H1 (cell line): Measurements from ENCODE around the gene PDE8A. TPM values are rescaled to one million over a fixed set of nuclear protein-coding genes. Genes with fewer than 3 reads are reported as not detected.

Experiments
- CTCF ChIA-PET: fragments of 300-600 bp; sonication (Branson Sonifier 250); formaldehyde crosslinking; loops from one replicate; lab custom pipeline; 2021; ENCODE audit not compliant: partially characterized antibody; lab: Charles Lee
- POLR2A ChIA-PET: fragments of 300-600 bp; sonication (Branson Sonifier 250); formaldehyde crosslinking; loops from one replicate; lab custom pipeline; 2021; ENCODE audit warnings: inconsistent platforms; ENCODE audit not compliant: partially characterized antibody; lab: Charles Lee
- DNase-seq, 2 experiments: peaks; one replicate each; pipeline versions ENCODE4 v3.0.0 to v3.0.0-alpha.2; 2010 to 2022; ENCODE audit warnings: low spot score in 2 of 2, low read depth in 1 of 2, mixed read lengths in 1 of 2
- FAIRE-seq: peaks from 2 replicates; lab custom pipeline; 2011; peaks lifted over from hg19 to GRCh38; lab: Jason Lieb, UNC
- H2AFZ ChIP-seq: 2 replicates; pipeline ENCODE4 v1.8.1; 2012; ENCODE audit warnings: low read length, inconsistent platforms
- H2AK5ac ChIP-seq: 2 replicates; pipeline ENCODE4 v1.6.1; 2013; ENCODE audit warnings: low read depth, low read length
- H2BK120ac ChIP-seq: replicated peaks from 2 replicates; pipeline ENCODE3; 2013; ENCODE audit warnings: low read depth, low read length, inconsistent platforms
- H2BK12ac ChIP-seq: 2 replicates; pipeline ENCODE4 v1.6.1; 2013; ENCODE audit warnings: low read depth, low read length
- H2BK15ac ChIP-seq: 2 replicates; pipeline ENCODE4 v1.6.1; 2013; ENCODE audit warnings: low read length
- H2BK20ac ChIP-seq: 2 replicates; pipeline ENCODE4 v1.6.1; 2013; ENCODE audit warnings: low read length
- H2BK5ac ChIP-seq: 2 replicates; pipeline ENCODE4 v1.6.1; 2013; ENCODE audit warnings: low read depth, low read length
- H3K14ac ChIP-seq: 2 replicates; pipeline ENCODE4 v1.6.1; 2013; ENCODE audit warnings: inconsistent platforms; ENCODE audit not compliant: insufficient read length
- H3K18ac ChIP-seq: 2 replicates; pipeline ENCODE4 v1.6.1; 2013; ENCODE audit warnings: low read length; ENCODE audit errors: extremely low read depth
- H3K23ac ChIP-seq: 2 replicates; pipeline ENCODE4 v1.6.1; 2013; ENCODE audit warnings: inconsistent platforms; ENCODE audit not compliant: insufficient read length
- H3K23me2 ChIP-seq: 2 replicates; pipeline ENCODE4 v1.6.1; 2013; ENCODE audit warnings: low read depth, low read length
- H3K27ac ChIP-seq: 2 replicates; pipeline ENCODE4 v1.6.1; 2011; ENCODE audit warnings: low read depth, low read length, inconsistent platforms
- H3K27me3 ChIP-seq, 4 experiments: replicated peaks in 1 of 4; 1 replicate in 1 of 4; 2 replicates in 3 of 4; pipeline versions ENCODE4 v1.6.1 to v1.8.1; 2011 to 2013; ENCODE audit warnings: low read length in 3 of 4, mild to moderate bottlenecking in 3 of 4, inconsistent platforms in 2 of 4, mixed read lengths in 2 of 4, moderate library complexity in 1 of 4; ENCODE audit not compliant: control insufficient read depth in 3 of 4, insufficient read depth in 3 of 4; ENCODE audit errors: extremely low read depth in 1 of 4
- H3K36me3 ChIP-seq, 4 experiments: 2 replicates each; pipeline versions ENCODE4 v1.6.1 to v1.8.1; 2011 to 2013; ENCODE audit warnings: mild to moderate bottlenecking in 4 of 4, low read length in 3 of 4, moderate library complexity in 2 of 4, control low read depth in 1 of 4, inconsistent platforms in 1 of 4; ENCODE audit not compliant: insufficient read depth in 4 of 4, control insufficient read depth in 2 of 4
- H3K4ac ChIP-seq: replicated peaks from 2 replicates; pipeline ENCODE3; 2013; ENCODE audit warnings: low read length, low read depth, mixed read lengths, inconsistent platforms; ENCODE audit not compliant: insufficient read length
- H3K4me1 ChIP-seq, 4 experiments: replicated peaks in 1 of 4; 1 replicate in 1 of 4; 2 replicates in 3 of 4; pipeline versions ENCODE4 v1.6.1 to v1.8.1; 2011 to 2013; ENCODE audit warnings: low read length in 3 of 4, inconsistent platforms in 2 of 4, mixed read lengths in 1 of 4; ENCODE audit not compliant: insufficient read depth in 4 of 4, control insufficient read depth in 3 of 4
- H3K4me2 ChIP-seq, 2 experiments: 2 replicates each; pipeline versions ENCODE4 v1.6.1 to v1.8.1; 2011 to 2013; ENCODE audit warnings: low read depth in 2 of 2, low read length in 2 of 2, control low read depth in 1 of 2, inconsistent platforms in 1 of 2, mild to moderate bottlenecking in 1 of 2; ENCODE audit not compliant: insufficient read depth in 1 of 2
- H3K4me3 ChIP-seq, 4 experiments: fragments of 200-600, 300-600 bp in 1 of 4; sonication (generic), shearing (Covaris generic), sonication (Bioruptor Twin) in 1 of 4; 2 replicates each; pipeline versions ENCODE4 v1.5.1 to v1.8.1; 2011 to 2016; ENCODE audit warnings: low read length in 4 of 4, low read depth in 3 of 4, control low read depth in 2 of 4, inconsistent platforms in 2 of 4, mild to moderate bottlenecking in 2 of 4, mixed read lengths in 1 of 4, moderate library complexity in 1 of 4; ENCODE audit not compliant: insufficient read depth in 2 of 4; ENCODE audit errors: extremely low read depth in 1 of 4
- H3K56ac ChIP-seq: replicated peaks from 2 replicates; pipeline ENCODE3; 2013; ENCODE audit warnings: low read depth, mild to moderate bottlenecking, mixed read lengths, low read length, inconsistent platforms; ENCODE audit not compliant: insufficient read length
- H3K79me1 ChIP-seq: 2 replicates; pipeline ENCODE4 v1.6.1; 2013; ENCODE audit warnings: low read depth, low read length, control low read depth
- H3K79me2 ChIP-seq, 2 experiments: 2 replicates each; pipeline versions ENCODE4 v1.6.1 to v1.8.1; 2012 to 2013; ENCODE audit warnings: low read length in 2 of 2, mild to moderate bottlenecking in 2 of 2, inconsistent platforms in 1 of 2; ENCODE audit not compliant: insufficient read depth in 2 of 2, control insufficient read depth in 1 of 2
- H3K9ac ChIP-seq, 4 experiments: replicated peaks in 1 of 4; 1 replicate in 1 of 4; 2 replicates in 3 of 4; pipeline versions ENCODE4 v1.6.1 to v1.8.1; 2011 to 2013; ENCODE audit warnings: low read depth in 3 of 4, low read length in 3 of 4, control low read depth in 2 of 4, mild to moderate bottlenecking in 2 of 4, moderate library complexity in 2 of 4, inconsistent platforms in 1 of 4; ENCODE audit errors: extremely low read depth in 1 of 4
- H3K9me3 ChIP-seq, 2 experiments: 2 replicates each; pipeline versions ENCODE4 v1.6.1 to v1.8.1; 2012 to 2013; ENCODE audit warnings: mild to moderate bottlenecking in 2 of 2, moderate library complexity in 2 of 2, control low read depth in 1 of 2, inconsistent platforms in 1 of 2, low read depth in 1 of 2, low read length in 1 of 2, mixed read lengths in 1 of 2; ENCODE audit not compliant: insufficient read depth in 2 of 2
- H4K20me1 ChIP-seq, 2 experiments: replicated peaks in 1 of 2; 2 replicates each; pipeline versions ENCODE3 to v1.8.1; 2011 to 2013; ENCODE audit warnings: inconsistent platforms in 2 of 2, low read length in 2 of 2, mild to moderate bottlenecking in 1 of 2; ENCODE audit not compliant: insufficient read depth in 2 of 2, control insufficient read depth in 1 of 2
- H4K5ac ChIP-seq: 2 replicates; pipeline ENCODE4 v1.6.1; 2013; ENCODE audit warnings: low read length, low read depth, mixed read lengths, inconsistent platforms; ENCODE audit not compliant: insufficient read length
- H4K8ac ChIP-seq: 2 replicates; pipeline ENCODE4 v1.8.0; 2013; ENCODE audit warnings: mild to moderate bottlenecking, moderate library complexity, low read length, inconsistent platforms; ENCODE audit not compliant: insufficient read depth; ENCODE audit errors: extremely low read depth
- H4K91ac ChIP-seq: replicated peaks from 2 replicates; pipeline ENCODE3; 2013; ENCODE audit warnings: low read length, mixed read lengths, inconsistent platforms; ENCODE audit not compliant: insufficient read length
- CHD2 ChIP-seq: IDR thresholded peaks from 2 replicates; pipeline ENCODE4 v1.6.1; 2012; ENCODE audit warnings: low read length, improper control_type of control experiment
- KDM4A ChIP-seq: IDR thresholded peaks from one replicate; pipeline ENCODE4 v1.7.1; 2012; ENCODE audit warnings: low read depth, mild to moderate bottlenecking, moderate library complexity, low read length, inconsistent platforms; ENCODE audit not compliant: severe bottlenecking
- KDM5A ChIP-seq: fragments of 200-600 bp; IDR thresholded peaks from 2 replicates; pipeline ENCODE4 v1.7.1; 2012; ENCODE audit warnings: mild to moderate bottlenecking, low read length, inconsistent platforms, mixed read lengths
- SP4 ChIP-seq: IDR thresholded peaks from 2 replicates; pipeline ENCODE4 v1.6.1; 2012; ENCODE audit warnings: low read length, inconsistent platforms
- WGBS, 2 experiments: shearing (Covaris generic) in 1 of 2; methylation state at CpG; one replicate each; pipeline versions ENCODE4 v1.1.6 to v1.1.7; 2013 to 2015; ENCODE audit warnings: low lambda C conversion rate in 2 of 2, mixed read lengths in 2 of 2, inconsistent platforms in 1 of 2, low coverage in 1 of 2, missing lambda C conversion rate in 1 of 2; ENCODE audit not compliant: insufficient replicate concordance in 2 of 2, insufficient coverage in 1 of 2, insufficient read length in 1 of 2; ENCODE audit errors: extremely low coverage in 1 of 2, missing lambda C conversion rate in 1 of 2; 5-methylcytosine and 5-hydroxymethylcytosine counted together
- polyA plus RNA-seq, 7 experiments: library from polyadenylated mRNA; depleted of rRNA in 3 of 7; stranded (reverse) in 5 of 7; unstranded in 2 of 7; fragments of >200 nt in 5 of 7; fragments of 200-250 nt in 2 of 7; gene quantifications; 1 replicate in 5 of 7; 2 replicates in 1 of 7; 4 replicates in 1 of 7; pipeline versions ENCODE4 v1.2.1 to v1.2.3, GENCODE V29; 2011 to 2013; ENCODE audit warnings: missing spikeins in 2 of 7, mixed read lengths in 2 of 7
- total RNA-seq: library from RNA; stranded (reverse); fragmentation: NEBNext Ultra II Directional; extraction: Animal tissue kit (Norgen Biotek cat#: 25700); gene quantifications from 2 replicates; pipeline ENCODE4 v1.2.1, GENCODE V29; 2021
- TF ChIP-seq, protein P1 (sequence below): IDR thresholded peaks from 2 replicates; pipeline ENCODE4 v1.6.1; 2012; ENCODE audit warnings: inconsistent platforms
- TF ChIP-seq, protein P2 (sequence below): IDR thresholded peaks from 2 replicates; pipeline ENCODE4 v1.6.1; 2011; ENCODE audit warnings: low read depth, mild to moderate bottlenecking, low read length; ENCODE audit not compliant: insufficient read depth

Gene PDE8A
- total and polyA plus RNA-seq, 2 of the 8 experiments (the other 6 are each of a cell fraction or from before 2014, with no cell fraction given) = 6.9 to 7.8 TPM

DNA sequence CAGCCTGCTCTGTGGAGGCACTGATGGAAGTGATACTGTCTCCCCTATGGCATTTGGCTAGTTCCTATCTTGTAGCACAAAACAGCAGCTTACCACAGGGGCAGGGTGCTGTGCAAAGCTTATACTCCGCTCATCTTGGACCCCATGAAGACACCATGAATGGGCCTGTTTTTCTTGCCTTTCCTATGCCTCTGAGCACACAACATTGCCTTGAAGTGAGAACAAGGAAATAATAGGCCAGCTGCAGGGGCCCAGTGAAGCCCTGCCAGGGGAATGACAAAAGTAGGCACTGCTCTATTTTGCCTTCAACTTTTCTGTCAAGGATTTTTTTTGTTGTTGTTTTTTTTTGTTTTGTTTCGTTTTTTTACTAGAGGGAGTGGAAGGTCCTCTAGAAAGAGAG lies 110.3 kb downstream of the PDE8A start:
- Histone ChIP-seq H3K27ac (no peak overlapping the region), H3K4me1 (peaks cover 0 to 4% (median 1%) of the 10 kb centered on the region in 4 experiments; a peak in 2 of 7 replicates), H3K79me1 (peaks cover 2% of the 10 kb centered on the region; the same call in 1 of the 2 replicates), H3K4me2 (no peak overlapping the region), H3K23ac (no peak overlapping the region), H2BK12ac (no peak overlapping the region), H3K9me3 (0 out of 4 replicates have a peak, but pooled peaks cover 0 to 2% of the 10 kb centered on the region in 2 experiments), H3K36me3 (peaks cover 0 to 3% (median 0%) of the 10 kb centered on the region in 4 experiments; a peak in 1 of 8 replicates), H3K14ac (no peak overlapping the region), H3K27me3 (no peaks in the 10 kb centered on the region), H4K8ac (no peak overlapping the region), H3K79me2 (no peaks in the 10 kb centered on the region), H2BK20ac (no peak overlapping the region), H2BK120ac (no peak overlapping the region), H2BK15ac (no peak overlapping the region), H3K9ac (no peak overlapping the region), H4K5ac (no peak overlapping the region), H3K4me3 (no peak overlapping the region), H2AK5ac (no peak overlapping the region), H3K56ac (no peak overlapping the region), H3K23me2 (no peaks in the 10 kb centered on the region), H2BK5ac (no peak overlapping the region), H2AFZ (no peak overlapping the region), H4K91ac (no peak overlapping the region), H3K4ac (no peak overlapping the region), H3K18ac (no peak overlapping the region), H4K20me1 (no peaks in the 10 kb centered on the region)
- 82% methylated on average over 2 of the region's 2 CpGs; no CpG with 5 or more reads in 1 of the 2 experiments for WGBS, 2 experiments
- CTCF ChIA-PET = interaction anchor here (0.5 kb wide), 1 partner anchor 209 kb away, joined by 3 read pairs; no protein-coding TSS in a partner anchor
- FAIRE-seq = no peak
- no peak for DNase-seq
- POLR2A ChIA-PET = no interaction called here
- TF ChIP-seq CHD2 (no peak), KDM5A (no peak), SP4 (no peak), KDM4A (no peak)
- TF ChIP-seq, protein P1, sequence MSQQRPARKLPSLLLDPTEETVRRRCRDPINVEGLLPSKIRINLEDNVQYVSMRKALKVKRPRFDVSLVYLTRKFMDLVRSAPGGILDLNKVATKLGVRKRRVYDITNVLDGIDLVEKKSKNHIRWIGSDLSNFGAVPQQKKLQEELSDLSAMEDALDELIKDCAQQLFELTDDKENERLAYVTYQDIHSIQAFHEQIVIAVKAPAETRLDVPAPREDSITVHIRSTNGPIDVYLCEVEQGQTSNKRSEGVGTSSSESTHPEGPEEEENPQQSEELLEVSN = no peak
- TF ChIP-seq, protein P2, sequence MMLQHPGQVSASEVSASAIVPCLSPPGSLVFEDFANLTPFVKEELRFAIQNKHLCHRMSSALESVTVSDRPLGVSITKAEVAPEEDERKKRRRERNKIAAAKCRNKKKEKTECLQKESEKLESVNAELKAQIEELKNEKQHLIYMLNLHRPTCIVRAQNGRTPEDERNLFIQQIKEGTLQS = no peak
